Spleen (tissue), 7 donors: ENCODE measurements around the gene EPAS1.

Experiments
- POLR2AphosphoS5 ChIP-seq, 3 donors: sonication (generic); formaldehyde crosslinking; IDR thresholded peaks; one replicate each; pipeline ENCODE4 v1.5.1; 2017; ENCODE audit warnings: antibody characterized with exemption in 3 of 3
- TF ChIP-seq, protein P1 (sequence below), 11 experiments: fragments of 200-600 bp in 7 of 11; fragments of 450-650 bp in 4 of 11; sonication (generic) in 4 of 11; IDR thresholded peaks in 8 of 11; conservative IDR thresholded peaks in 3 of 11; 1 replicate in 7 of 11; 2 replicates in 4 of 11; pipeline versions ENCODE4 v1.4.0 to v1.8.0; 2016 to 2021; ENCODE audit warnings: antibody characterized with exemption in 11 of 11, inconsistent platforms in 4 of 11, mild to moderate bottlenecking in 1 of 11
- donor health status: DM: no; HTN: no; CAD: no; lungs with moderate emphysema.
- donor health status: DM: no; HTN: no; CAD: no.
- donor health status: DM: no; HTN: no; CAD: no.

DNA sequence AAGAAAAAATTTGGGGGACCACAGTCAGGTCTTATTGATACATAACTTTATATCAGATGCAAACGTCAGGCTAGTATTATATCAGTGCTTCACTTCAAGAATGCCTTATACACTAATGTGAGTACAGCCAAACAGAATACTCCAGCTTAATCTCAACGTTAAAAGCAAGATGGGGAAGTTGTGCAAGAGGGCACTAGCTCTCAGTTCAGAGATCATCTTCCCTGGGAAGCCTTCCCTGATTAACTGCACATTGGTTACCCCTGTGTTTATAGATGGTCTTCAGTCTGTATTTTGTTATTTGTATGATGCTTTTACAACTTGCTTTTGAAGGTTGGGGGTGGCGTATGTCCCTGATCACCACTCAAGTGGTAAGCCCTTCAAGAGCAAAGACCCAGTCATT lies 11.4 kb downstream of the EPAS1 start:
- TF ChIP-seq, protein P1, sequence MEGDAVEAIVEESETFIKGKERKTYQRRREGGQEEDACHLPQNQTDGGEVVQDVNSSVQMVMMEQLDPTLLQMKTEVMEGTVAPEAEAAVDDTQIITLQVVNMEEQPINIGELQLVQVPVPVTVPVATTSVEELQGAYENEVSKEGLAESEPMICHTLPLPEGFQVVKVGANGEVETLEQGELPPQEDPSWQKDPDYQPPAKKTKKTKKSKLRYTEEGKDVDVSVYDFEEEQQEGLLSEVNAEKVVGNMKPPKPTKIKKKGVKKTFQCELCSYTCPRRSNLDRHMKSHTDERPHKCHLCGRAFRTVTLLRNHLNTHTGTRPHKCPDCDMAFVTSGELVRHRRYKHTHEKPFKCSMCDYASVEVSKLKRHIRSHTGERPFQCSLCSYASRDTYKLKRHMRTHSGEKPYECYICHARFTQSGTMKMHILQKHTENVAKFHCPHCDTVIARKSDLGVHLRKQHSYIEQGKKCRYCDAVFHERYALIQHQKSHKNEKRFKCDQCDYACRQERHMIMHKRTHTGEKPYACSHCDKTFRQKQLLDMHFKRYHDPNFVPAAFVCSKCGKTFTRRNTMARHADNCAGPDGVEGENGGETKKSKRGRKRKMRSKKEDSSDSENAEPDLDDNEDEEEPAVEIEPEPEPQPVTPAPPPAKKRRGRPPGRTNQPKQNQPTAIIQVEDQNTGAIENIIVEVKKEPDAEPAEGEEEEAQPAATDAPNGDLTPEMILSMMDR (IDR thresholded peaks at IDR 0.05 in 8 of 11, conservative IDR thresholded peaks at IDR 0.05 in 3 of 11), result no peak
- no peak for TF ChIP-seq POLR2AphosphoS5 (IDR thresholded peaks at IDR 0.05)
